GM12892 (cell line): ENCODE data around the gene GPS1.

Experiments
- DNase-seq: peaks from one replicate; pipeline ENCODE4 v3.0.0; 2011; ENCODE audit not compliant: insufficient read length
- FAIRE-seq: peaks from 2 replicates; lab custom pipeline; 2011; peaks lifted over from hg19 to GRCh38; lab: Jason Lieb, UNC
- POLR2A ChIP-seq: IDR thresholded peaks from 2 replicates; pipeline ENCODE4 v1.6.1; 2011; ENCODE audit warnings: low read depth, low read length, control low read depth
- POLR2AphosphoS5 ChIP-seq: IDR thresholded peaks from 2 replicates; pipeline ENCODE4 v1.6.1; 2011; ENCODE audit warnings: low read depth, low read length, control low read depth
- TAF1 ChIP-seq: IDR thresholded peaks from 2 replicates; pipeline ENCODE4 v1.6.1; 2011; ENCODE audit warnings: low read depth, mild to moderate bottlenecking, control low read depth, low read length, borderline replicate concordance

Gene GPS1

GRCh38 chr17:82045936-82046484 lies 5.7 kb upstream of the GPS1 start:
- DNase-seq (no peak), FAIRE-seq (no peak)
- TF ChIP-seq POLR2AphosphoS5 (no peak), TAF1 (no peak)

- DNase-seq = no peak
- FAIRE-seq = no peak
- TF ChIP-seq POLR2A (no peak), POLR2AphosphoS5 (no peak), TAF1 (no peak)
Measured at GRCh38 chr17:82046903-82047302, 4.8 kb upstream of the GPS1 start.

- DNase-seq (no peak), FAIRE-seq (no peak)
- TF ChIP-seq POLR2A (no peak), TAF1 (no peak)
Measured at GRCh38 chr17:82047379-82047778, 4.3 kb upstream of the GPS1 start.

- TF ChIP-seq TAF1 (no peak), POLR2A (no peak), POLR2AphosphoS5 (no peak)
- DNase-seq (no peak), FAIRE-seq (no peak)
Measured at GRCh38 chr17:82047914-82048570, 3.7 kb upstream of the GPS1 start.

GRCh38 chr17:82048571-82048971 lies 3.1 kb upstream of the GPS1 start:
- FAIRE-seq = no peak
- no peak for DNase-seq
- TF ChIP-seq POLR2A (no peak), TAF1 (no peak), POLR2AphosphoS5 (no peak)

- no peak for DNase-seq
- FAIRE-seq = no peak
- no peak for TF ChIP-seq TAF1
- no peak for TF ChIP-seq POLR2AphosphoS5
- TF ChIP-seq POLR2A = no peak
Measured at GRCh38 chr17:82049106-82049505, 2.6 kb upstream of the GPS1 start.

GRCh38 chr17:82049521-82049971 lies 2.2 kb upstream of the GPS1 start:
- FAIRE-seq = no peak
- no peak for TF ChIP-seq POLR2AphosphoS5
- no peak for TF ChIP-seq TAF1
- TF ChIP-seq POLR2A = no peak
- DNase-seq = no peak

- DNase-seq (no peak), FAIRE-seq (no peak)
- TF ChIP-seq TAF1 = no peak
- no peak for TF ChIP-seq POLR2AphosphoS5
- no peak for TF ChIP-seq POLR2A
Measured at GRCh38 chr17:82050152-82050760, 1.4 kb upstream of the GPS1 start.

GRCh38 chr17:82050761-82051641 lies 697 bp upstream of the GPS1 start:
- TF ChIP-seq TAF1 = no peak
- no peak for TF ChIP-seq POLR2A
- TF ChIP-seq POLR2AphosphoS5 = no peak
- DNase-seq = peak; percentile 53
- peak; percentile 9 for FAIRE-seq

- FAIRE-seq = no peak
- DNase-seq = no peak
- no peak for TF ChIP-seq POLR2AphosphoS5
- TF ChIP-seq POLR2A = no peak
- TF ChIP-seq TAF1 = no peak
Measured at GRCh38 chr17:82052638-82053059, 951 bp downstream of the GPS1 start.

- FAIRE-seq (no peak), DNase-seq (no peak)
- TF ChIP-seq POLR2AphosphoS5 = no peak
- no peak for TF ChIP-seq TAF1
- TF ChIP-seq POLR2A = no peak
Measured at GRCh38 chr17:82053130-82053529, 1.4 kb downstream of the GPS1 start.
